Hindlimb muscle (tissue), 1 donor: ENCODE measurements around the gene KCNQ1. TPM values are rescaled to one million over a fixed set of nuclear protein-coding genes. Genes with fewer than 3 reads are reported as not detected.

Experiments
- DNase-seq: peaks from one replicate; pipeline ENCODE4 v3.0.0-alpha.2; 2013
- polyA plus RNA-seq: library from polyadenylated mRNA; unstranded; fragments of 120-200 nt; gene quantifications from one replicate; pipeline ENCODE4 v1.2.1, GENCODE V29; 2013; ENCODE audit not compliant: insufficient read length

The KCNQ1 gene
- polyA plus RNA-seq, 1 donor = 2.9 TPM

DNA sequence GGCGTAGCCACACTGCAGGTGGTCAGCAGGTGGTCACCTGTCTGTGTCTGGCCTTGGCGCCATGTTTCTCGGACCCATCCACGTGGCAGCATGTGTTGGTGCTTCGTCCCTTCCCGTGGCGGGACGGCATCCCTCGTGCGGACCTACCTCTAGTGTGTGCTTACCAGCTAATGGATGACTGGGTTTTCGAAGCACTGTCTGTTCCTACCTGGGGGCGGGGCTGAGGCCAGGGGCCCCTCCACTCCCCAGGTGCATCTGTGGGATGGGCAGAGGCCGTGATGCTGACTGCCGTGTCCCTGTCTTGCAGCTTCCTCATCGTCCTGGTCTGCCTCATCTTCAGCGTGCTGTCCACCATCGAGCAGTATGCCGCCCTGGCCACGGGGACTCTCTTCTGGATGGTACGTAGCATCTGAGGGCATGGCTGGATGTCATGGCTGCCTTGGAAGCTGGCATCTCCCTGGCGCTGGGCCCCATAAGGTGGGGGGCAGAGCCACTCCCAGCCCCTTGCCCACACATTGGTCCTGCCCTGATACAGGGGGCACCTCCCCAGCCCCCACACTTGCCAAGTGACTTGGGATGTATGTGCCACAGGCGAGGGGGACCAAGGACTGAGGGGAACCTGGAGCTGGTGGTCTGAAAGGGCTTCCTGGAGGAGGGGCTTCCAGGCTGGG, 82.9 kb downstream of the KCNQ1 start:
- DNase-seq = no peak

DNA sequence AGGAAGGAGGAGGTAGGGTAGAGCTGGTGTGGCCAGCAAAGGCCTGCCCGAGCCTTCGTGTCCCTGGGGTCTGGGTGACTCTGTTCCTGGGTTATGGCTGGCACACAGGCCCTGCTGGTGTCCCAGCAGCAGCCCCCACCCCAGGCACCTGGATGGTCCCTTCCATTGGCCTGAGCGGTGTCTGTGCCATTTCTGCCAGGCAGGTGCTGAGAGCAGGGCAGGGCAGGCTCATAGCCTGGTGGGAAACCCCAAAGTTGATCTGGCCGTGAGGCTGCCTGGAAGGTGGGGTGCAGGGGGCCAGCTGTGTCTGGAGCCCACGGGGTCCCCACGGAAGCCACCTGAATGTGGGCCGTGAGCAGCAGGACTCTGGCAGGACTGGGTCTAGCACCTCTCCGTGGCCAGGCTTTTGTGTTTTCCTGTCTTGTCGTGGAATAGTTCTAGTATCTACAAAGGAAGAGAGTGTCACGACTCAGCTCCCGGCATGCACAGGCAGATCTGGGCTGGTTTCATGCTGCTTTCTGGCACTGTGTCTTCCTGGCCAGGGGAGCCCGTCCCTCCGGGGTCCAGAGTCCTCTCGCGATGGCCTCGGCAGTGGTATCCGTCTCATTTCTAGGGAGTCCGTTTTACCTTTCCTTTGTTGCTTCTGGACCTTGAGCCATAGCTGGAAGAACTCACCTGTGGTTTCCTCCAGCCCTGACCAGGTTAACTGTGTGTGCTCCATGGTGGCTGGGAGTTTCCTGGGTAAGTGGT, 83.7 kb downstream of the KCNQ1 start:
- DNase-seq = no peak

DNA sequence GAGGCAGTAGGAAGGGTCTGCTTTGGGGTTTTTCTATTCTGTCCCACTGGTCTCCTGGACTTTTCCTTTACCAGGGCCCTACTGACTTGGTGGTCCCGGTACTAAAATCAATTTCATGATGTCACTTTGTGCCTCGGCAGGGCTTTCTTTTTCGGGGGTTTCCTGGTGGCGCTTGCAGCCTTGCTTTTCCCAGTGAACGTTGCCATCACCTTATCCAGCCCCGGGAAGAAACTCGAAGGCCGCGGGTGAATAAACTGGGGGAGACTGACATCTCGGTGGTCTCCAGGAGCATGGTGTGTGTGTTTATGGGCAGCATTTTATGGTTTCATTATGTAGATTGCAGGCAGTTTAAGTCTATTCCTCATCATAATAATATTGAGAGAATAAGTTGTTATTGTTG, 84.4 kb downstream of the KCNQ1 start:
- DNase-seq = no peak

DNA sequence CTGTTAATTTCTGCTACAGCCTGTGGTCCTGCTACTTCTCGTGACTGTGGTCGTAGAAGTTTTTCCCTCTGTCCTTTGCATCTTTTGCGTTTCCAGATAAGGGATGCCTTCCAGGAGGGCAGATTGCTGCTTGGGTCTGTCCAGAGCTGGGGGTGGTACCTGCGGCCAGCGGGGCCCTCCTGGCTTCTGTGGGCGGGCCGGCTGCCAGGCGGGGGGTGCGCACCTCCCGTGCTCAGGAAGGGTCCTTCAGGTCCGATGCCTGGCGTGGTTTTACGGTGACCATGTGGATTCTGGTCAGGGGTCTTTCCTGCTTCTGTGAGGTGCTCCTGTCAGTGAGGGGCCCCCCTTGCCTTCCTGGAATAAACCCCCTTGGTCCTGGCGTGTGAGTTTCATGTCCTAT, 84.8 kb downstream of the KCNQ1 start:
- no peak for DNase-seq

DNA sequence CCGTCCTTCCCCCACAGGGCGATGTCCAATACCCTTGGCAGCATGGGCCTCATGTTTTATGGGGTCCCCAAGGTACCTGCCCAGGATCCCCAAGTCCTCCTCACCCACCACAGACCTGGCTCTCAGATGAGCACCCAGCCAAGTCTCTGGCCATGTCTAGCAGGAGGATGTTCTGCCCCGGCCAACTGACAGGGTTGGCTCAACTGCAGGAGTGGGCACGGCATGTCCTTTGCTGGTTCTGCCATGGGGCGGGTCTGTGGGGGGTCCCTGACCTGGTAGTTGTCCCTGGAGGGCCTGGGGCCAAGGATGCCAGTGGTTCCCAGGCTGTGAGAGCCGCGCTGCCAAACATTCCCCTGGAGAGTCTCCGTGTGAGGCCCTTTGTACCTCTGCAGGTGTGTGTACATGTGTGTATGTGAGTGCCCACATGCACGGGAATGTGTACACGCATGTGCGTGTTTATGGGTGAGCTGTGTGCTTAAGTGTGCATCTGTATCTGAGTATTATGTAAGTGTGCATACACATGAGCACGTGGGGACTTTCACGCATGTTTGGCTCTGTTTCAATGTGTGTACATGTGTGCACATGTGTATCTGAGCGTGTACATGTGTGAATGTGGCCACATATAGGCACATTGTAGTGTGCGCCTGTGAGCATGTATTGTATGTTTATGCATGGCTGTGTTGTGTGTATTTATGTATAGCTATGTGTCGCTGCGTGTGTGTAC, 85.5 kb downstream of the KCNQ1 start:
- DNase-seq = no peak

DNA sequence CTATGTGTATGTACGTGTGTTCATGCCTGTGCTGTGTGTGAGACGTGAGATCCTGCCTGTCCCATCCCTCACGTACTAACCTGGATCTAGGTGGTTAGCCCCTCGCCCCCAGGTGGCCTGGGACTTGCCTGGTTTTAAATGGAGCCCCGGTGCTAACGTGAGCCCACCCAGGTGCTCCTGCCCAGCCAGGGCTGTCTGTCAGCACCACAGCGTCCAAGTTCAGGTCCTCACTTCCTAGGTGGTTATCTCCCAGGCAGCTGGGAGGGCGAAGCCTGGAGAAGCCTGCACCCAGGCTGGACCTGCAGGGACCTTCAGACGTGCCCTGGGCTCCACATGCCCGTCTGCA, 86.0 kb downstream of the KCNQ1 start:
- no peak for DNase-seq

DNA sequence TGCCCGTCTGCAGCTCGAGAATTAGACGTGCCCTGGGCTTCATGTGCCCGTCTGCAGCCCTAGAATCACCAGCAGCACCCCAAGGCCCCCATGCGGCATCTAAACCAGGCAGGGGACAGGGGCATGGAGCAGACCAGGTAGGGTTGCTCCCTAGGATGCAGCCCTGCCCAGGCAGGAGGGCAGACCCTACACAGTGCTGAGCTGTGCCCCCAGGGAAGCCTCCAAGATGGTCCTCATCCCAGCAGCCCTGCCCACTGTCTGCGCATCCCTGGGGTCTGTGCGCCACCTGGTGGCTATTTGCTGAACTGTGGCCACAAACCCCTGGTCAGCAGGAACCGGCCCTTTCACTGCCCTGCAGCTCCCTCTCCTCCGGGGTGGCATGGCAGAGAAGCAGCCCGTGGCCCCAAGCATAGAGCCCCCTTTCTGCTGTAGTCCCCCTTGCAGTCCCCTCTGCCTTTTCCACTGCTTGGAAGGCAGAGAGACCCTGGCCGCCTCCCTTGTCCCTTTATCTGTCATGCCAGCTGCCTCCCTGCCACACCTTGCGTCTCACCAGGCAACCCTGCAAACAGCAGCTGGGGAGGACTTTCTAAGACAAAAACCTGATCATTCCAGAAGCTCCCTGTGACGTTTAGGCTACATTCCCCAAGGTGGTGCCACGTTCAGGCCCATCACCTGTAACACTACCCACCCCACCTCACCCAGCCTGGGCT, 86.6 kb downstream of the KCNQ1 start:
- peak; percentile 75 for DNase-seq

DNA sequence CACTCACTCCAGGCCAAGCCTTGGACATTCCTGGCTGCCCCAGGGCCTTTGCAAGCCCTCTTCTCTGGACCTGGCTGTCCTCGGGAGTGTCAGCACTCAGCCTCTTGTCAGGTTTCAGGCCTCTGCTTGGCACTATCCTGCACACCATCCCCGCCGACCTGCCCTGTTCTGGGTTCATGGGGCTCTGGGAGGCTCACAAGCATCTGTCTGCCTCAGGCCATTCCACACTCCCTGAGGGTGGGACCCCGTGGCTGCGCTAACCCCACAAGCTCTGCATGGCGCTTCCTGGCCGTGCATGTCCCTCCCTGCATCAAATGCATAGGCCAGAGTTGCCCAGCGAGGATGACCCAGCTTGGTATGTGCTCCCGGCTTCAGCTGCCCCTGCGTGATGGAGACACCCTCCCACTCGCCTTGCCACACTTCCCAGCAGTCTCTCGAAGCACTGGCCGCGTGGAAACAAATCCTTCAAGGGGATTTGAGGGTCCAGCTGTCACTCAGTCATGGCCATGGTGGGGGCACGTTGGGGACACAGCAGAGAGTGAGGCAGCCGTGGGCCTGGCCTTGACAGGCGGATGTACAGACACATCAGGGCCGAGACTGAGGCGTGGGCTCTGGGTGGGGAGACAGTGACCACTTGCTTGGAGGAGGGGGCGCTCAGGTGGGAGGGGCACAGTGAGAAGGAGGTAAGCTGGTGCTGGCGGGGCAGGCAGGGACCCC, 87.3 kb downstream of the KCNQ1 start:
- no peak for DNase-seq

DNA sequence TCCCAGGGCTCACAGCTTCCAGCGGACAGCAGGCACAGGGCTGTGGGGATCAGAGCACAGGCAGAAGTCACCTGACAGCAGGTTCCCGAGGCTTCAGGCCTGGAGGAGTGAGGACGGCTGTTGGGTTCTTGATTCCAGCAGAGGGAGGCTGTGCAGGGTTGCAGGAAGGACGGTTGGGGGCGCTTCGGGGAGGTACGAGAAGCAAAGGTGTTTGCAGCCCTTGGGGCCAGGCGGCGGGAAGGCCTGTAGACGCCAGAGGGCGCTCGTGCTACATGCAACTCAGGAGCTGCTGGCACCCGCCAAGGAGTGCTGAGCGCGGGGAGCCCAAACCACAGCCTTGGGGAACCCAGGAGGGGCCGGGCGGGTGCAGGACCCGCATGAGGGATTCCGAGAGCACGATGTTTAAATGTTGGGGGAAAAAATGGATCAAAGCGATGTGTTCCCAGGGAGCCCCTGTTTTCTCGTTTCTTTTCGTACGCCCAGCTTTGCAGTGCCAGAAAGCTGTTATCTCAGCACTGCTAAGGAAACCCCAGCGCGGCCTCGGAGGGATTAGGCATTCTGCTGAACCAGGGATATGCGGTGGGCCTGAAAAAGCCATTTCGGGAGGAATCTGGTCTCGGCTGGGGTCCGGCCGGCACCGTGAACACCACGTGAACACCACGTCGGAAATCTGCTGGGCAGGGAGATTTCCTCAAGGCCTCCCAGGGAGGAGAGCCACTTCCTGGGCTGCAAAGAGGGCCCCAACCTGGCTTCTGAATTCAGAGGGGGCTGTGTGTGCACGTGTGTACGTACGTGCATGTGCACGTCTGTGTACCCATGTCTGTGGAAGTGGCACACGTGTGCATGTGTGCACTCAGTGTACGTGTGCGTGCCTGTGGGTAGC, 88.1 kb downstream of the KCNQ1 start:
- DNase-seq = peak; percentile 90

DNA sequence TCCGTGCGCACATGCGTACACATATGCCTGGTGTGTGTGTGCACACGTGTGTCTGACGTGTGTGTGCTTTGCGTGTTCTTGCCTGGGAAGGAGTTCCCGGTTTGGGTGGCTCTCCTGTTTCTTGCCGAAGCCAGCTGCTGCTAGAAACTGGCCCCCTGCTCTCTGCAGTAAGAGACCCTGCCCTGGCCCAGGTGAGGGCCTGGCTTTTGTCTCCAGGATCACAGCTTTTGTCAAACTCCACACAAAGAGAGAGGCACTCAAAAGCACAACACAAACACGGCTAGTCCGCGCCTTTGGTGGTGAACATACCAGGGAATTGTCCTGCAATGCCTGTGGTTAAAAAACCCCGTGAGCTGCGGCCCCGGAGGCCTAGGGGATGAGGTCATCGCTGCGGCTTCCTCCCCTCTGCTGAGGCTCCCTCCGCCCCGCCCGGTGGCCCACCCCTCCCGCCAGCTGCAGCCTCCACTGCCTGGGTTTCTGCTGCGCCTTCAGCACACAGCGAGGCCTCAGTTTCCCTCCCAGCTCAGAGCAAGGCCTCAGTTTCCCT, 88.9 kb downstream of the KCNQ1 start:
- peak; percentile 80 for DNase-seq

DNA sequence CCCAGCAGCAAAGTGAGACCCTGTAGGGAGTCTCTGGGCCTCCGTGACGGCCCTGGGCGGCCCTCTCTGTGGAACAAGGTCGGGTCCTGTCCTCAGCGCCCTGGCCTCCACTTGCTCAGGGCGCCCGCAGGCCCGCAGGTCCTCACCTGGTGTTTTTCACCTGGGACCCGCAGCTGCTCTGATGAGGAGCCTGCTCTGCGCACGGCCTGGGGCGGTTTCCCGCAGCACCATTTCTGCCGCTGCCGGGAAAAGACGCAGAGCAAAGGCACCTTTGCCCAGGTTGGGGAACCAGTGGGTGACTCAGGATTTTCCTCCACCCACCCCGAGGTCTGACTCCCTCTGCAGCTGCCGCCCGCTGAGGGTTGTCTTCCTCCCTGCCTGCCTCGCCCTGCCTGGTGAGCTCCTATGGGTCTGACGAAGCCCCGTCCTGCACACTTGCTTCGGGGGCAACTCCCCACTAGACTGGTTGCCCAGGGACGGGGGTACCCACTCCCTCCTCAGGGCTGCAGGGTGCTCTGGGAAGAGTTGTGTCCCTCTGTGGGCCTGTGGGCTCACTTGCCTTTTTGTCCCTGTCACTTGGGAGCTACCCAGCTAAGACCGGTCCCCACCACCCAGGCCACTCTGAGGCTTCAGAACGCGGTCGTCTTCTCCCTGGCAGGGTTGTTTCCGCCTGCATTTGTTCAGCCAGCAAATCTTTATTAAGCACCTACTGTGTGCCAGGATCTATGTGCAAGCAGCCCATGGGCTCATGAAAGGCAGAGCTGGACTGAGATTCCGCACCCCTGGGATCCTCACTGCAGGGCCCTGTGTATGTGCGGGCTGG, 89.5 kb downstream of the KCNQ1 start:
- DNase-seq = no peak

DNA sequence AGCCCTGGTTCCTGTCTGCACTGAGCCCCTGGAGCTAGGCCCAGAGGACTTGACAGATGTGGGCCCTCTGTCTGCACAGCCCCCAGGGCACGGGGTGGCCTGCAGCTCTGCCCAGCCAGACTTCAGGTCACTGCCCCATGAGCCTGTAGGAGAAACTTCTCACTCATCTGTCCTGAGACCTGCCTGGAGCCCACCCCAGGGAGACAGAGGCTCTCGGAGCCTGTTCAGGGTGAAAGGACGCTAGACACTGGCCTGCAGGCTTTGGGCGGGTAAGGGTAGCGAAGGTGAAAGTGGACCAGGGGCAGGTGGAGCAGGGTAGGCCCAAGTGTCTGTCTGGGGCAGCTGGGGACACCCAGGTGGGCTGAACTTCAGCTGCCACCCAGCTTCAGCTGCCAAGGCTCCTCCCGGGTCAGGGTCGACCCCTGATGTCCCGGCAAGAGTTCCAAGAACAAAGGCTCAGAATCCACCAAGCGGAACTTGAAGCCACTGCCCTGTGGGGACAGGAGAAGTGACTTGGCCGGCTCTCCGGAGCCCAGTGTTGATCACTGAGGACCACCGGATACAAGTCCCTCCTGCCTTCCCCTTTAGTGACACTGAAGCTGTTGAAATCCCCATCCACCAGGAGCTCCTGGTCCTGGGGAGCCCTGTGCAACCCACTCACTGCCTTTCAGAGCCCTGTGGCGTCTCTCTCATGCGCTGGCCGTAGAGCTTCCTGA, 90.3 kb downstream of the KCNQ1 start:
- no peak for DNase-seq

DNA sequence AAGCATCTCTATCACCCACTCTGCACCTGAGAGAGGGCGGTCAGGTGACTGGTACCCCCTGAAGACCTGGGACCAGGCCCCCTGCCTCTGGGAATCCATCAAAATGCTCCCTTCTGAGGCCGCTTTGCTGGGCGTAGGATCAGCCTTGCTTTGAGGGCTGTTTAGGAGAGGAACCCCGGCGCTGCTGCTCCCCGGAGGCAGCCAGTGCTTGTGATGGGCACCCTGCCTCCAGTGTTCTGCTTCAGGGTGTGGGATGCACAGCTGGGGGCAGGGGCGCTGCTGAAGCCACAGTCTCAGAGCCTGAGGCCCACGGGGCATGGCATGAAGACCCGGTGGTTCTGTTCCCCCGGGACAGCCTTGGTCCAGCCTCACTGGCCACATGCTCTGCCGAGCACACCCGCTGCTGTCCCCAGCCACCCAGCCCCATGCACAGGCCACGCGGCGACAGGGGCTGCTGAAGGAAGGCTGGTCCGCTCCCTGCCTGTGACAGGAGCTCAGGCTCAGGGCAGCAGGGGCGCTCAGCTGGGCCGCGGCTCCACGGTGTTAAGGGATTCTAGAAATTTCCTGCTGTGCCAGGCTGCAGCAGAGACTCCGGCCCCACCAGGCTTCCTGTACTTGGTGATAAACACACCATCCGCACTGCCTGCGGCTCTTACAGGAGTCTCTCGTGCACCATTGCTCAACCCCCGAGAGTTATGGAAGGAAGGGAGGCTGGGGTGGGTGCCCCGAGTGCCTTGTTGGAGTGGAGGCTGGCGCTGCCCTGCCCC, 91.0 kb downstream of the KCNQ1 start:
- no peak for DNase-seq

DNA sequence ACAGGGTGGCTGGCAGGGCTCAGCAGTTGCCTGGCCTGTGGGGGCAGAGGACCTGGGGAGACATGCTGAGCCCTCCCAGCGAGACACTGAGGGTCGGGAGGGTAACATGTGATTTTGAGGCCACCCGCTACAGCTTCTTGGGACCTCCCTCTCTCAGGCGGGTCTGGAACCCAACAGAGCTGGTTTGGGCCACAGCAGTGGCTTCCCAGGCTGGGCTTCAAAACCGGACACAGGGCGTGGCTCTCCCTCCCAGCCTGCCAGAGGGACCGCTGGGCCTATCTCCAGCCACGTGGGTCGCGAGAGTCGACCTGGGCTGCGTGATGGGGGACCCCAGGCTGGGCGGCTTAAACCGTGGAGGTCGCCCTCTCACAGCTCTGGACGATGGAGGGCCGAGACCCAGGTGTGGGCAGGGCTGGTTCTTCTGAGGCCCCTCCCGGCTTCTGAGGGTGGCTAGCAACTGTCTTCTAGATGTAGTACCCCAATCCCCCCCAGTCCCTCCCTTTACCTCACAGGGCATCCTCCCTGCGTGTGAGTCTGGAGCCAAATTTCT, 91.7 kb downstream of the KCNQ1 start:
- no peak for DNase-seq

DNA sequence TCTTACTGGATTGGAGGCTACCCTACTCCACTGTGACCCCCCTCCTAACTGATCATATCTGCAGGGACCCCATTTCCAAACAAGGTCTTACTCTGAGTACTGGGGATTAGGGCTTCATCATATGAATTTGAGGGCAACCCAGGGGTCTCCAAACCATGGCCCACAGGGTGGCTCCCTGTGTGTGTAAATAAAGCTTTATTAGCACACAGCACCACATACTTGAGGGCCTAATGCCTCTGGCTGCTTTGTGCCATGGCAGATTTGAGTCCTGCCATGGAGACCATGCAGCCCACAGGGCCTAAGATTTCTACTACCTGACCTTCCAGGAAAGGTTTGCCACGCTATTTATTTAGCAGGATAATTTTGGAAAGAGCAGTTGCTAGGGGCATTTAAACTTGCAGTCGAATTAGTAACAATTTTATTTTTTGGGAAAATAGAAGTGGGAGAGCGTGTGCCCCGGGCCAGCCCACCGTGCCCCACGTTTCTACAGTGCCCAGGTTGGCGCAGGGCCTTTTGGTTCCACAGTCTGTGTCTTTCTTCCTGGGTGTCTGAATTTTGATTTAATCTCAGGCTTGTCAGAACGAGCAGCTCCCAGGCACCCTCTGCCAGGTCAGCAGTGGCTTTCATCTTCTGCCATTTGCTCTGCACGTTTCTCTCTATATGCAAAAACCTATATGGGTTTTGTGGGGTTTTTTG, 92.3 kb downstream of the KCNQ1 start:
- DNase-seq = no peak

DNA sequence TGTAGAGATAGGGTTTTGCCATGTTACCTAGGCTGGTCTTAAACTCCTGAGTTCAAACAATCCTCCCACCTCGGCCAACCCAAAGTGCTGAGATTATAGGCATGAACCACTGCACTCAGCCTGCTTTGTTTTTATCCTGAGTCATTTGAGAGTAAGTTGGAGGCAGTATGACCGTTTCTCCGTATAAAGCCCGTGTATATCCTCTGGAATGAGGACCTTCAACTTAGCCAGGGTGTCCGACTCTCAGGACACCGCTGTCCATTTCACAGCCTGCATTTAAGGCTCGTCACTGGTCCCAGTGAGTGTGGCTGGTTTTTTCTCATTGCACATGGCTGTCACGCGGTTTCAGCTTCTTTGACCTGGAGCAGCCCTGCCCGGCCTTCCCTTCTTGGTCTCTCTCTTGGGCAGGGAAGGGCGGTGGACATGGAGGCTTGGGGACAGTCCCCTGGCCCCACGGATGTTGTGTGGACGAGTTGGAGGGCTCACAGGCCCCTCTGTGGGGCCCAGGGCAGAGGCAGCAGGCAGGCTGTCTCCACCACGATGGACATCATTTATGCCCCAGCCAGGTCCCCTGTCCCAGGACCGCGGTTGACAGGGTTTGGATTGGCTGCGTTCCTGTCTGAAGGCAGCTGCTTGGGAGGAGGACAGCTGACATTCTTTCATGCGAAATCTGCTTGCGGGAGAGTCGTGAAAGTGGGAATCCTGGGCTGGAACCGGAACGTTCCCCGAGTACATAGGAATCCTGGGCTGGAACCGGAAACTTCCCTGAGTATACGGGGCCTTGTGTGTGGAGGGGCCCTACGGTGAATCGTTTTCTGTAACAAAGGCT, 93.3 kb downstream of the KCNQ1 start:
- no peak for DNase-seq

DNA sequence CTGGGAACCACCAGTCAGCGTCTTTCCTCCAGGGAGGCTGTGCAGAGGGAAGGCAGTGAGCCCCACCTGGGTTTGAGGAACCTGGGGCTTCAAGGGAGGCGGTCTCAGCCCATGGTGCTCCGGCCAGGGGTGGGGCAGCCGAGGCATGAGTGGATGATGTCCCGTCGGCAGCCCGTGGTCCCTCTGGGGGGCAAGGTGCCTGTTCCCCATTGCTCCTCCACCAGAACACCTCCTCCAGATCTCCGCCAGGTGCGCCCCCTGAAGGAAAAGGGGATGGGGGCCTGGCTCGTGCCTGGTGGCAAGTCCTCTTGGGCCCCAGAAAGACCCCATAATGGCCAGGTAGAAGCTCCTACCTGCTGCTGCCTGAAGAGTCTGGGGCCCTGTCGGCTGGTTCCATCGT, 94.1 kb downstream of the KCNQ1 start:
- no peak for DNase-seq
